HepG2 (cell line): ENCODE results near the gene BRIP1. TPM values are rescaled to one million over a fixed set of nuclear protein-coding genes. Genes with fewer than 3 reads are reported as not detected.

Experiments used
- ATAC-seq: fragments of 200-7000 bp; cut with Tn5 transposase; 3 replicates; pipeline ENCODE4 v1.9.1; 2020; ENCODE audit warnings: mild to moderate bottlenecking, moderate library complexity
- BruUV-seq: library from RNA; stranded (reverse); fragments of 400-500 nt; replicated peaks from 2 replicates; lab custom pipeline; 2021; lab: Mats Ljungman, UMichigan
- CTCF ChIA-PET: fragments of 300-600 bp; formaldehyde crosslinking; extraction: SDS; loops from one replicate; lab custom pipeline; 2021; ENCODE audit warnings: low total read pairs, inconsistent platforms, low intra/inter-chr PET ratio; lab: Yijun Ruan, JAX
- POLR2A ChIA-PET: fragments of 350-600 bp; sonication (Branson Sonifier 250); formaldehyde crosslinking; loops from one replicate; lab custom pipeline; 2020; ENCODE audit warnings: antibody characterized with exemption, inconsistent platforms; lab: Yijun Ruan, JAX
- DNase-seq: peaks from one replicate; pipeline ENCODE4 v3.0.0-alpha.2; 2015; ENCODE audit warnings: low spot score
- FAIRE-seq: peaks from 3 replicates; lab custom pipeline; 2011; peaks lifted over from hg19 to GRCh38; lab: Jason Lieb, UNC
- H2AFZ ChIP-seq: one replicate; pipeline ENCODE4 v1.6.1; 2011; ENCODE audit warnings: low read length, inconsistent platforms
- H3K27ac ChIP-seq: fragments of 300-600 bp; 3 replicates; pipeline ENCODE4 v1.8.0; 2011; ENCODE audit warnings: mixed run types, mild to moderate bottlenecking, mixed read lengths, low read length, inconsistent platforms; ENCODE audit not compliant: insufficient read depth; ENCODE audit errors: extremely low read length
- H3K27me3 ChIP-seq, 2 experiments: fragments of 200-600 bp in 1 of 2; 2 replicates in 1 of 2; 3 replicates in 1 of 2; pipeline versions ENCODE4 v1.6.0 to v1.8.0; 2011; ENCODE audit warnings: low read length in 2 of 2, mild to moderate bottlenecking in 2 of 2, moderate library complexity in 2 of 2, inconsistent platforms in 1 of 2; ENCODE audit not compliant: insufficient read depth in 2 of 2, control insufficient read depth in 1 of 2
- H3K36me3 ChIP-seq, 2 experiments: fragments of 200-600 bp in 1 of 2; replicated peaks in 1 of 2; 2 replicates in 1 of 2; 3 replicates in 1 of 2; pipeline versions ENCODE4 v1.5.1 to v1.8.0; 2011; ENCODE audit warnings: low read length in 2 of 2, inconsistent platforms in 1 of 2; ENCODE audit not compliant: insufficient read depth in 2 of 2, control insufficient read depth in 1 of 2
- H3K4me1 ChIP-seq: 2 replicates; pipeline ENCODE4 v1.5.1; 2012; ENCODE audit warnings: low read length, inconsistent platforms; ENCODE audit not compliant: insufficient read depth
- H3K4me2 ChIP-seq: 2 replicates; pipeline ENCODE4 v1.6.0; 2011; ENCODE audit warnings: low read depth, low read length, inconsistent platforms
- H3K4me3 ChIP-seq, 3 experiments: fragments of 200-600 bp in 1 of 3; sonication (generic), shearing (Covaris generic) in 1 of 3; replicated peaks in 1 of 3; 2 replicates each; pipeline ENCODE4 v1.5.1; 2011 to 2016; ENCODE audit warnings: low read length in 3 of 3, inconsistent platforms in 2 of 3, low read depth in 2 of 3, mild to moderate bottlenecking in 2 of 3, control low read depth in 1 of 3, mixed read lengths in 1 of 3; ENCODE audit not compliant: insufficient read depth in 1 of 3
- H3K79me2 ChIP-seq: one replicate; pipeline ENCODE4 v1.6.1; 2011; ENCODE audit warnings: low read length, inconsistent platforms; ENCODE audit not compliant: insufficient read depth
- H3K9ac ChIP-seq: 2 replicates; pipeline ENCODE4 v1.6.0; 2011; ENCODE audit warnings: mild to moderate bottlenecking, low read depth, low read length, inconsistent platforms; ENCODE audit not compliant: insufficient read depth
- H3K9me3 ChIP-seq: 2 replicates; pipeline ENCODE4 v1.5.1; 2012; ENCODE audit warnings: mild to moderate bottlenecking, low read length
- H4K20me1 ChIP-seq: 2 replicates; pipeline ENCODE4 v1.6.0; 2011; ENCODE audit warnings: inconsistent platforms, mild to moderate bottlenecking, low read length, moderate library complexity; ENCODE audit not compliant: insufficient read depth
- TMF1 ChIP-seq: sonication (generic); formaldehyde crosslinking; IDR thresholded peaks from 2 replicates; pipeline ENCODE4 v1.8.1; 2022; ENCODE audit warnings: low read depth, missing genetic modification reagents
- ZFP37 ChIP-seq: sonication (generic); formaldehyde crosslinking; IDR thresholded peaks from 2 replicates; pipeline ENCODE4 v1.4.0; 2020; ENCODE audit warnings: missing genetic modification reagents, borderline replicate concordance
- ZNF816 ChIP-seq: sonication (generic); formaldehyde crosslinking; IDR thresholded peaks from 2 replicates; pipeline ENCODE4 v1.8.0; 2022; ENCODE audit warnings: missing genetic modification reagents, mild to moderate bottlenecking, borderline replicate concordance
- WGBS: methylation state at CpG from one replicate; pipeline ENCODE4 v1.1.6; 2017; ENCODE audit warnings: low lambda C conversion rate; 5-methylcytosine and 5-hydroxymethylcytosine counted together
- in situ Hi-C: cut with HindIII; loops from 2 replicates; pipeline ENCODE4 v1.10.0; 2017; ENCODE audit warnings: low pct_unique_long_range_greater_than_20kb; ENCODE audit not compliant: extremely low pct_ligation_motif_present
- intact Hi-C: fragments of 100-400 bp; cut with micrococcal nuclease; formaldehyde crosslinking; loops from one replicate; pipeline ENCODE4 v1.10.0; 2022; ENCODE audit not compliant: unreplicated experiment
- polyA plus RNA-seq, 8 experiments: library from polyadenylated mRNA; depleted of rRNA in 3 of 8; stranded (reverse) in 7 of 8; unstranded in 1 of 8; fragments of >200 nt; fragmentation: Illumina TruSeq in 4 of 8; extraction: Trizol in 4 of 8; gene quantifications; 2 replicates each; pipeline versions ENCODE4 v1.2.1 to v1.2.3, GENCODE V29; 2011 to 2016; ENCODE audit warnings: low read depth in 4 of 8, missing spikeins in 1 of 8, mixed read lengths in 1 of 8; ENCODE audit not compliant: insufficient read depth in 1 of 8
- total RNA-seq, 5 experiments: library from RNA; depleted of rRNA; stranded (reverse); fragments of >200 nt; fragmentation: Illumina TruSeq; extraction: Trizol; gene quantifications; 2 replicates each; pipeline ENCODE4 v1.2.3, GENCODE V29; 2016; ENCODE audit warnings: low read depth in 1 of 5
- TF ChIP-seq, protein P1 (sequence below): sonication (generic); formaldehyde crosslinking; conservative IDR thresholded peaks from 2 replicates; pipeline ENCODE4 v1.8.0; 2022; ENCODE audit warnings: low read depth, missing genetic modification reagents
- TF ChIP-seq, protein P2 (sequence below), 2 experiments: sonication (generic) in 1 of 2; formaldehyde crosslinking in 1 of 2; IDR thresholded peaks; 2 replicates each; pipeline versions ENCODE4 v1.4.0 to v1.6.1; 2018 to 2020; ENCODE audit warnings: missing genetic modification reagents in 2 of 2, borderline replicate concordance in 1 of 2, low read depth in 1 of 2, mild to moderate bottlenecking in 1 of 2, missing biosample characterization in 1 of 2

BRIP1 gene
- total and polyA plus RNA-seq, 2 of the 13 experiments (the other 11 are each of a cell fraction or from before 2014, with no cell fraction given) = 3.8 to 27.7 TPM

DNA sequence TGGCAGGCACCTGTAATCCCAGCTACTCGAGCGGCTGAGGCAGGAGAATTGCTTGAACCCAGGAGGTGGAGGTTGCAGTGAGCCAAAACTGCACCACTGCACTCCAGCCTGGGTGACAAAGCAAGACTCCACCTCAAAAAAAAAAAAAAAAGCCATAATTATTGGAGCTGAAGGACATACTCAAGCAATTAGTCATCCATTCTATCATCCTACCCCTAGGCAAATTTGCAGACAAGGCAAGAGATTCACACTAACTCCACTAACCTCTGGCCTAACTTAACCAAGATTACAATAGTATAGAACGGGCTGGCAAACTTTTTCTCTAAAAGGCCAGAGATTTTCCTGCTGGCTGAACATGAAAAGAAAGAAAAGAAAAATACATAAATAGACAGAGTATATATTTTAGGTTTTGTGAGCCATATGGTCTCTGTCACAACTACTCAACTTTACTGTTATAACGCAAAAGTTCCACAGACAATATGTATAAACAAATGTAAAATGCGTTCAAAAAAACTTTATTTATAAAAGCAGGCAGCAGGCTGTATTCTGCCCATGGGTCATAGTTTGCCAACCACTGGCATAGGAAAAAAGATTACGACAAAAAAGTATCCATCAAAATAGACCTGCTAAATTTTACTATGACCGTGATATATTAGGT, 29.7 kb downstream of the BRIP1 start:
- CTCF ChIA-PET = interaction anchor here (0.9 kb wide), 1 partner anchor 197 kb away, joined by 3 read pairs; no protein-coding TSS in a partner anchor
- ATAC-seq (no peak), DNase-seq (no peak), FAIRE-seq (no peak)
- Histone ChIP-seq H4K20me1 (no peaks in the 10 kb centered on the region), H3K4me2 (no peak overlapping the region), H3K27me3 (no peaks in the 10 kb centered on the region), H3K4me3 (no peak overlapping the region), H3K9me3 (no peaks in the 10 kb centered on the region), H3K4me1 (no peaks in the 10 kb centered on the region), H3K36me3 (no peaks in the 10 kb centered on the region; a peak in 3 of 5 replicates), H3K79me2 (no peaks in the 10 kb centered on the region), H3K27ac (no peak overlapping the region), H3K9ac (no peak overlapping the region), H2AFZ (no peak overlapping the region)
- BruUV-seq = no TSS peak
- in situ Hi-C loops (loop anchor here (10.0 to 25.0 kb wide), 2 partner anchors 419 to 821 kb away; no protein-coding TSS in a partner anchor), intact Hi-C loops (no loop called here)
- TF ChIP-seq TMF1 (CRISPR knock-in tag) = no peak
- TF ChIP-seq, protein P1, sequence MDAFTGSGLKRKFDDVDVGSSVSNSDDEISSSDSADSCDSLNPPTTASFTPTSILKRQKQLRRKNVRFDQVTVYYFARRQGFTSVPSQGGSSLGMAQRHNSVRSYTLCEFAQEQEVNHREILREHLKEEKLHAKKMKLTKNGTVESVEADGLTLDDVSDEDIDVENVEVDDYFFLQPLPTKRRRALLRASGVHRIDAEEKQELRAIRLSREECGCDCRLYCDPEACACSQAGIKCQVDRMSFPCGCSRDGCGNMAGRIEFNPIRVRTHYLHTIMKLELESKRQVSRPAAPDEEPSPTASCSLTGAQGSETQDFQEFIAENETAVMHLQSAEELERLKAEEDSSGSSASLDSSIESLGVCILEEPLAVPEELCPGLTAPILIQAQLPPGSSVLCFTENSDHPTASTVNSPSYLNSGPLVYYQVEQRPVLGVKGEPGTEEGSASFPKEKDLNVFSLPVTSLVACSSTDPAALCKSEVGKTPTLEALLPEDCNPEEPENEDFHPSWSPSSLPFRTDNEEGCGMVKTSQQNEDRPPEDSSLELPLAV (CRISPR knock-in tag) = no peak
- TF ChIP-seq ZNF816 (CRISPR knock-in tag) = no peak
- TF ChIP-seq, protein P2, sequence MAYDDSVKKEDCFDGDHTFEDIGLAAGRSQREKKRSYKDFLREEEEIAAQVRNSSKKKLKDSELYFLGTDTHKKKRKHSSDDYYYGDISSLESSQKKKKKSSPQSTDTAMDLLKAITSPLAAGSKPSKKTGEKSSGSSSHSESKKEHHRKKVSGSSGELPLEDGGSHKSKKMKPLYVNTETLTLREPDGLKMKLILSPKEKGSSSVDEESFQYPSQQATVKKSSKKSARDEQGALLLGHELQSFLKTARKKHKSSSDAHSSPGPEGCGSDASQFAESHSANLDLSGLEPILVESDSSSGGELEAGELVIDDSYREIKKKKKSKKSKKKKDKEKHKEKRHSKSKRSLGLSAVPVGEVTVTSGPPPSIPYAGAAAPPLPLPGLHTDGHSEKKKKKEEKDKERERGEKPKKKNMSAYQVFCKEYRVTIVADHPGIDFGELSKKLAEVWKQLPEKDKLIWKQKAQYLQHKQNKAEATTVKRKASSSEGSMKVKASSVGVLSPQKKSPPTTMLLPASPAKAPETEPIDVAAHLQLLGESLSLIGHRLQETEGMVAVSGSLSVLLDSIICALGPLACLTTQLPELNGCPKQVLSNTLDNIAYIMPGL (CRISPR knock-in tag; IDR thresholded peaks at IDR 0.05; ENCODE audit: borderline replicate concordance in 1 of 2, low read depth in 1 of 2) = no peak
- TF ChIP-seq ZFP37 (CRISPR knock-in tag) = no peak
- 88% methylated on average over 7 of the region's 7 CpGs for WGBS
- POLR2A ChIA-PET = no interaction called here
